NCI-H1105 (cell line): Measurements from ENCODE around the gene KDM4B.
A peak's percentile ranks its signal among the peaks of the same experiment; 100 is the strongest.
"Not testable (repeated sequence)": the region's sequence is repeated elsewhere in the genome, so short reads cannot be mapped to it uniquely, and the experiment has no call there.

Experiments
- DNase-seq: peaks from one replicate; lab custom pipeline; 2025; lab: John Stamatoyannopoulos, UW

The KDM4B gene

DNA sequence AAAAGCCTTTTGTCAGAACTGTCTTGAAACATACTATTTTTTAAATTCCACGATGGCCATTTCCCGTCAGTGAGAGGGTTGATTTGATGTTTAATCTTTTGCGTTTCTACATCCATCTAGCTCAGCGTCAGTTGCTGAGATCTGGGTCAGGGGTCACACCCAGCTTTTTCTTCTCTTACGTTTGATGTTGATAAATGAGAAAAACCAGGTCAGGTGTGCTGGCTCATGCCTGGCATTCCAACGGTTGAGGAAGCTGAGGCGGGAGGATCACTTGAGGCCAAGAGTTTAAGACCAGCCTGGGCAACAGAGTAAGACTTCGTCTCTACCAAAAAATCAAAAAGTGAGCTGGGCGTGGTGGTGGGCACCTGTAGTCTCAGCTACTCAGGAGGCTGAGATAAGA is 202.8 kb downstream of the KDM4B start:
- no peak for DNase-seq

DNA sequence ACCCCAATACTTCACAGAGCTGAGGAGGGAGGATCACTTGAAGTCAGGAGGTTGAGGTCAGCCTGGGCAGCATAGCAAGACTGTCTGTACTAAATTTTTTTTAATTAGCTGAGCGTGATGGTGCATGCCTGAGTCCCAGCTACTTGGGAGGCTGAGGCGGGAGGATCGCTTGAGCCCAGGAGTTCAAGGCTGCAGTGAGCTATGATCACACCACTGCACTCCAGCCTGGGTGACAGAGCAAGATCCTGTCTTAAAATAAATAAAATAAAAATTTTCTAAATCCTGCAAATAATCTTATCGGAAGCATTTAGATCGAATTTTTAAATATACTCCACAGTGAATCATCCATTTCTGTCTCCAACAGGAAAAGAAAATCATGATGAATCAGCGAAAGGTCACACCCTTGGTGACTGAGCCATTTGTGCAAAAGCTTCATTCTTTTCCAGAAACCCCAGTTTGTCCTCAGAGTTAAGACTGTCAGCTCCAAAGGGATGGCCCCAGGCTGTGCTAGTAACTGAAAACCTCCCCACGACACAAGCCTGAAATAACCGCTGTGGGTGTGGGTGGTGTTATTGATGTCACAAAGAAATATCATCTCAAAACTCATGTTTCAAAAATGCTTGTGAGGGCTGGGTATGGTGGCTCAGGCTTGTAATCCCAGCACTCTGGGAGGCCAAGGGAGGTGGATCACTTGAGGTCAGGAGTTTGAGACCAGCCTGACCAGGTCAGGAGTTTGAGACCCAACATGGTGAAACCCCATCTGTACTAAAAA is 204.1 kb downstream of the KDM4B start:
- DNase-seq, result no peak

DNA sequence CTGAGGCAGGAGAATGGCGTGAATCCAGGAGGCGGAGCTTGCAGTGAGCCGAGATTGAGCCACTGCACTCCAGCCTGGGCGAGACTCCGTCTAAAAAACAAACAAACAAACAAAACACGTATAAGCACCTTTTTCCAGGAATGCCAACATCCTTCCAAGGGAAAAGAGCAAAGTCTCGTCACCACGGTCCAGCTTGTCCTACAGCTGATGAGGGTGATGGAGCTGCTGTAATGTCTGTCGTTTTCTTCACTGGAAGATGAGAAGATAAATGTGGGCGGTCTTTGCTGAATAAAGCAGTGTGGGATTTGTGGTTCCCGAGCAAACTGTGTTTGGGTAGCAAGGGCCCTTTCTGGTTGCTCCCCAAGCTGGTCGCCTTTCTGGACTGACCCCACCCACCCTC is 205.1 kb downstream of the KDM4B start:
- DNase-seq, result no peak

DNA sequence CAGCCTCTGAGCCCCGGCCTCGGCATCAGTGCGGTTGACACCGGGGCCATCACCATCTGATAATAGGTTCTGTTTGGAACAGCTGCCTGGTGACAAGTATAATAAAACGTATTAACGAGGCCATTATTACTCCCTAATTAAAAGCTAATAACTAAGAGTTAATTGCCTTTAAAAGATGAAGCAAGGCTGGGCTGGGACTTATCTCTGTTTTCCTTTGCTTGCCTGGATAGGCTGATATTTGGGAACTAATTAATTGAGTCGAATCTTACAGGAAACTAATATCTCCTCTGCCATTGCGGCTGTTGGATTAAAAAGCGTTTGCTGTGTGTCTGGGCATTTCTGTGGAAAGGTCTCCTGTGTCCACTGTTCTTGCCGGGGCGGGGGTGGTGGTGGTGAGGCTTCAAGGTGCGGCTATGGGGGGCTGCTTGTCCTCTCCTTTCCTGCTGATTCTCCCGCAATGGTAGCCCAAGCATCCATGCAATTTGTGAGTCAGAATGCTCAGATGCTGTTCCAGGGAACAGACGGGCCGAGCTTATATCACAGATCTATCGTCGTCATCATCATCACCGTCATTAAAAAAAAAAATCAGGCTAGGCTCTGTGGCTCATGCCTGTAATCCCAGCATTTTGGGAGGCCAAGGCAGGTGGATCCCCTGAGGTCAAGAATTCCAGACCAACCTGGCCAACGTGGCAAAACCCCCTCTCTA is 209.0 kb downstream of the KDM4B start:
- DNase-seq, result no peak

DNA sequence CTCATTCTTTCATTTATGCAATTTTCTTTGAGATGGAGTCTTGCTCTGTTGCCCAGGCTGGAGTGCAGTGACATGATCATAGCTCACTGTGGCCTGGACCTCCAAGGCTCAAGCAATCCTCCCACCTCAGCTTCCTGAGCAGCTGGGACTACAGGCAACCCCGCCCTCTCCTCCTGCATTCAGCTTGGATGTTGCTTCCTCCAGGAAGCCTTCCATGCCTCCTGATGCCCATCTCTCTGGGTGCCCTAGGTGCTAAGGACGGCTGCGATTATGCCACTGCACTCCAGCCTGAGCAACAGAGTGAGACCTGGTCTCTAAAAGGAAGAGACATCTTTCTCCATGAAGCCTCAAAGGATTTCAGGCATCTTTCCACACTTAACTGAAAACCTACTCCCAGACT is 209.9 kb downstream of the KDM4B start:
- no peak for DNase-seq

DNA sequence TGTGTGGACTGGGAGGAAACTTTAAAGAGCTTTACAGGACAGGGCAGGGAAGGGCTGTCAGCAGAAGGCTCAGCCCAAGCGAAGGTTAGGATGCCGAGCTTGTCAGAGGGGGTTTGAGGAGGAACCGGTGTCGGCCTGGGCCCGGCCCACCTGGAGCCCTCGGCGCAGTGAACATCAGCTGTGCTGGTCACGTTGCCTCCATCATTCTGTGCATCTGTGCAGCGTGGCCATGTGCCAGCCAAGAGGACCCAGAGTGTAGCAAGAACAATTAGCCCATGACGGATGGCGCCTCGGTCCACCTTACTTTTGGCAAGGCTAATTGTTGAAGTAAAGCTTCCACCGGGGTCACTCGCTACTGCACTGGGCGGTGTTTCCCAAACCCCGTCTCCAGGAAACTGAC is 210.3 kb downstream of the KDM4B start:
- DNase-seq, result peak; percentile 22

DNA sequence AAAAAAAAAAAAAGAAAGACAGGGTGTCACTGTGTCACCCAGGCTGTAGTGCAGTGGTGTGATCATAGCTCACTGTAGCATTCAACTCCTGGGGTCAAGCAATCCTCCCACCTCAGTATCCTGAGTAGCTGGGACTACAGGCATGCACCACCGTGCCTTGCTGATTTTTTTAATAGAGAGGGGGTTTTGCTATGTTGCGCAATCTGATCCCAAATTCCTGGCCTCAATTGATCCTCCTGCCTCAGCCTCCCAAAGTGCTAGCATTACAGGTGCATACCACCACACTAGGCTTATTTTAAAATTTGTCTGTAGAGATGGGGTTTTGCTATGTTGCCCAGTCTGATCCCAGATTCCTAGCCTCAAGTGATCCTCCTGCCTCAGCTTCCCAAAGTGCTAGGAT is 212.4 kb downstream of the KDM4B start:
- DNase-seq, result no peak

DNA sequence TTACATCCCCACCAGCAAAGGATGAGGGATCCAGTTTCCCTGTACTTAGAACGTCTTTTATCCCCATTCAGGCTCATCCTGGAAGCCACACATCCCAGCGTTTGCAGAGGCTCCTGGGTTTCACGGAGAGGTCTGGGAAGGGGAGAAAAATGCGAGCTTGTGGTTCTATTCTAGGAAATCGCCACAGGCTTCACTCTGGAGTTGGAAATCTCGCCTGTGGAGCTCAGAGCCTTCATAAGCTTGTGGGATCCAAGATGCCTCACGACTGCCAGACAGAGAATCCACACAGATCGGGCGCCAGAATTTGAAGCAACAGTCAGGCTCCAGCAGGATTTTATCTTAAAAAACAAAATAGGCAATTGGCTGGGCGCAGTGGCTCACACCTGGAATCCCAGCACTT is 213.8 kb downstream of the KDM4B start:
- DNase-seq, result no peak

DNA sequence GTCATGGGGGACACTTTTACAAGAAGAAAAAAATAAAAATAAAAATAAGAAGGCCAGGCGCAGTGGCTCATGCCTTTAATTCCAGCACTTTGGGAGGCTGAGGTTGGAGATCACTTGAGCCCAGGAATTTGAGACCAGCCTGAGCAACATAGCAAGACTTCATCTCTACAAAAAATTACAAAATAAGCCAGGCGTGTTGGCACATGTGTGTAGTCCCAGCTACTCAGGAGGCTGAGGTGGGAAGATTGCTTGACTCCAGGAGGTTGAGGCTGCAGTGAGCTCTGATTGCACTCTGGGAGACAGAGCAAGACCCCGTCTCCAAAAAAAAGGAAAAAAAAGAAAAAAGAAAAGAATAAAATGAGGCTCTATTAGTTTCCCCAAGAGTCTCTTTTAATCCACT is 214.7 kb downstream of the KDM4B start:
- no peak for DNase-seq

DNA sequence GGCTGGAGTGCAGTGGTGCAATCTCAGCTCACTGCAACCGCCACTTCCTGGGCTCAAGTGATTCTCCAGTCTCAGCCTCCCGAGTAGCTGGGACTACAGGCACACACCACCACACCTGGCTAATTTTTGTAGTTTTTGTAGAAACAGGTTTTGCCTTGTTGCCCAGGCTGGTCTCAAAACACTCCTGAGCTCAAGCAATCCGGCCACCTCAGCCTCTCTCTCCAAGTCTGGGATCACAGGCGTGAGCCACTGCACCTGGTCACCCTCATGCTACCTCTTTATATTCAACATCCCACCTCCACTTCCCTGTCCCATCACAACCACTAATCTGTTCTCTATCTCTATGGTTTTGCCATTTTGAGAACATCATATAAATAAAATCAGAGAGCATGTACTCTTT is 216.0 kb downstream of the KDM4B start:
- DNase-seq, result no peak

DNA sequence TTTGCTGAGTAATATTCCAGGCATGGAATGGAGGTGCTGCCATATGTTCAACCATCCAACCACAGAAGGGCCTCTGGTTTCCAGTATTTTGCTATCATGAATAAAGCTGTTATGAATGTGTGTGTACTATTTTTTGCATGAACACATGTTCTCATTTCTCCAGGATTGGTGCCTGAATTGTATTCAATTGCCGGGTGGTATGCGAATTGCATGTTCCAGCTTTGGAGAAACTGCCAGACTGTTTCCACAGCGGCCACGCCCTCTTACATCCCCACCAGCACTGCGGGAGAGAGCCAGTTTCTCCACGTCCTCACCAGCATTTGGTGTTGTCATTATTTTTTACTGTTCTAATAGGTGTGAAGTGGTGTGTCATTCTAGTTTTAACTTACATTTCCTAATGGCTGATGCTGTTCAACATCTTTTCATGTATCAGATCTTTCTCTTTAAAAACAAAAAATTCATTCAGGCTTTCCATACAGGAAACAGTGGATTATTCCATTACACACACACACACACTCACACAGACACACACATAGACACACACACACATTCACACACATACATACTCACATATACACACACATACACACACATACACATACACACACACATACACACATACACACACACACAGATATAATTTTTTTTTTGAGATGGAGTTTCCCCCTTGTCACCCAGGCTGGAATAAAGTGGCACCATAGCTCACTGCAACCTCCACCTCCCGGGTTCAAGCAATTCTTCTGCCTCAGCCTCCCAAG is 217.6 kb downstream of the KDM4B start:
- DNase-seq, result no peak

DNA sequence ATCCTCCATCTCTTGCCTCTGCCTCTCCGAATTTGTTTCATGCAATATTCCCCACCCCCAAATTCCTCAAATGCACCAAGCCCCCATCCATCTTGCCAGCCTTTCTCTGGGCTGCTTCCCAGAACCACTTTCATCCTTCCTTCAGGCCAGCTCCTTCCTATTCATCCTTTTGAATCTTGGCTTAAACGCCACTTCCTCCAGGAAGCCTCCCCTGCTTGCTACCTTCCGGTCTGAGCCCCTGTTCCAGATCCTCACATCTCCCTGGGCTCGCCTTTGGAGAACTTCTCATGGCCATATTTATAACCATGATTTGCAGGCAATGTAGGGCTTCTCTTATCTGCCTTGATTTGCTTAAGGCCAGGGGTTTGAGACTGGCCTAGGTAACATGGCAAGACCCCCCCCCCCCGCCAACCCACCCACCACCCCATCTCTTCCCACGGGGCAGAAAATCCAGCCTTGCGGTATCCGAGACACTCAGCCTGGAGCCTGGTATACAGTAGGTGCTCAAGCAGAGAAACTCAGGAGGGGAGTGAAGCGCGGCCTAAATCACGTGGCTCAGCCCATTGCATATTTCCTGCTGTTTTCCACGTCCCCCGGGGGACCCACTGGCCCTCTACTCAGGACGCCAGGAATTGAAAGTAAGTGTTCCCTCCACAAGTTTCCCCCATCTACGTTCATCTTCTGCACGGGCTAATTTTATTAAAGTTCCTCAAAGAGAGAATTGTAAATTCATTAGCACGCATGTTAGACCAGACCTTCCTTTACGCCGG is 219.8 kb downstream of the KDM4B start:
- DNase-seq, result no peak

DNA sequence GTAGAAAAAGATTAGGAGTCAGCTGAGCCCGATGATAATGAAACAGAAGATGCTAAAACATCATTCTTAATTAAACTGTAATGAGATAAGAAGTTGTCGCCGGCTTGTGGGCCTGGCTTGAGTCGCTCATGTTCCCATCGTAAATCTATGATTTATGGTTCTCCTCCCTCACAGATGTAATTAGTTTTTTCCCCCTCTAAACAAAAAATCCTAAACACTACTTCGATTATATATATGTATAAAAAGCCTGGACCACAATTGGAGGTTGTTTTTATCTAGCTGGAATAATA is 220.3 kb downstream of the KDM4B start:
- DNase-seq, result no peak

DNA sequence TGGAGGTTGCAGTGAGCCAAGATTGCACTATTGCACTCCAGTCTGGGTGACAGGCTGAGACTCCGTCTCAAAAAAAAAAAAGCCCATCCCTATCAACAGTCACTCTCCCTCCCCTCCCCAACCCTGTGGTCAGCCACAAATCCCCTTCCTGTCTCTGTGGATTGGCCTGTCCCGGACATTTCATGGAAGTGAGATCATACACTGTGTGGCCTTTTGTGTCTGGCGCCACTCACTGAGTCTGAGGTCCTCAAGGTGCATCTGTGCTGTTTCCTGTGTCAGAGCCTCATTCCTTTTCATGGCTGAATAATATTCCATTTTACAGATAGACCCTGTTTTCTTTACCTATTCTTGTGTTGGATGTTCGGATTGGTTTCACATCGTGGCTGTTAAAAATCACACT is 222.2 kb downstream of the KDM4B start:
- DNase-seq, result no peak

DNA sequence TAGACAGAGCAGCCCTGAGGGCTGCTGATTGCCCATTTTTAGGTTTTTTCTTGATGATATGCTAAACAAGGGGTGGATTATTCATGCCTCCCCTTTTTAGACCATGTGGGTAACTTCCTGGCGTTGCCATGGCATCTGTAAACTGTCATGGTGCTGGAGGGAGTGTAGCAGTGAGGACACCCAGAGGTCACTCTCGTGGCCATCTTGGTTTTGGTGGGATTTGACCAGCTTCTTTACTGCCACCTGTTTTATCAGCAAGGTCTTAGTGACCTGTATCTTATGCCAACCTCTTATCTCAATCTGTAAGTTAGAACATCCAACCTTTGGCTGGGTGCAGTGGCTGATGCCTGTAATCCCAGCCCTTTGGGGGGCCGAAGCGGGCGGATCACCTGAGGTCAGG is 223.7 kb downstream of the KDM4B start:
- DNase-seq, result no peak

DNA sequence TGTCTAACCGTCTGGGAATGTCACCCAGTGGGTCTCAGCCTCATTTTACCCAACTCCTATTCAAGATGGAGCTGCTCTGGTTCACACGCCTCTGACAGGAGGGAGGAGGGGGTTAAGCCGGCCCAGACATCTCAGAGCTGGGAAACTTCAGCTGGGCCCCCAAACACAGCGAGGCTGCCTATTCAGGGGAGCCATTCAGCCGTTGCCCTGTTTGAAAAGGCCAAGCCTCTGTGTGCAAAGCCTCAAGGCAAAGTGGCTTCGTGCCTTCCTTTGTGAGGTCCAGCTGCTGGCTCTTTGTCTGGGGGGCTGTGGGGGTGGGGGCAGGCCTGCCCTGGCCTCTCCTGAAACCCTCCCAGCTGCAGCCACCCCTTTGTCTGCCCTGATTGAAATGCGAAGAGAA is 224.3 kb downstream of the KDM4B start:
- no peak for DNase-seq

DNA sequence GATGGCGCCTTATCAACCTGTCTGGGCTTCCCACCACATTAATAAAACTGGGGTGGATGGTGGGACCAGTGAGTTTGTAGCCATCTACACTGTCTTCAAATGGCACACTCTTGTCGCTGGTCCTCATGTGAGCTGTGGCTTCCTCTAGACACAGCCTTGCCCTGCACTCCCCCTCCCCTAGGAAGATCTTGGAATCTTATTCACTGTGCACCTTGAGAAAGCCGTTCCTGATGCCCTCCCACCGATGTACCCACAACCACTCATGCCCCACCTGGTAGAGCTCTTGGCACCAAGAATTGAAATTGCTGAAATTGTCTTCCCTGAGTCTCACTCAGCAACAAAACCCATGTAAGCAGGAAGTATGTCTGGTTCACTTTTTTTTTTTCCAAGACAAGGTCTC is 225.7 kb downstream of the KDM4B start:
- no peak for DNase-seq

DNA sequence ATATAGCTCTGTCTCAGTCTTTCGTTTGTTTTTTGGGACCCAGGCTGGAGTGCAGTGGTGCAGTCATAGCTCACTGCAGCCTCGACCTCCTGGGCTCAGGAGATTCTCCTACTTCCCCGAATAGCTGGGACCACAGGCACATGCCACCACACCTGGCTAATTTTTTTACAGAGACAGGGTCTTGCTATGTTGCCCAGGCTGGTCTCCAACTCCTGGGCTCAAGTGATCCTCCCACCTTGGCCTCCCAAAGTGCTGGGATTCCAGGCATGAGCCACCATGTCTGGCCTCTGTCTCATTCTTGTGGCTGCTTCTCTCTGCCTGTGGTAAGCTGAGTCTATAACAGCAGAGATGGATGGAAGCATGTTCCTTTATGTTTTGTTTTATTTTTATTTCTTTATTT is 226.7 kb downstream of the KDM4B start:
- not testable (repeated sequence) for DNase-seq

DNA sequence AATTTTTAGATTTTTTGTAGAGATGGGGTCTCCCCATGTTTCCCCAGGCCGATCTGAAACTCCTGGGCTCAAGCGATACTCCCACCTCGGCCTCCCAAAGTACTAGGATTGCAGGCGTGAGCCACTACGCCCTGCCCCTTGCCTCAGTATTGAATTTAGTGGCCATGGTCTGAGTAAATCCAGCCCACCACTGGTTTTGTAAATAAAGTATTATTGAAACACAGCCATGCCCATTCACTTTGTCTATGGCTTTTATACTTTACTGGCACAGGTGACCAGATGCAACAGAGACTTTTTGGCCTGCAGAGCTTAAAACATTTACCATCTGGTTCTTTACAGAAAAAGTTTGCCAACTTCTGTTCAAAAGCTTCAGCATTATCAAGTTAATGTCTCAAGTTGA is 227.9 kb downstream of the KDM4B start:
- DNase-seq, result no peak

DNA sequence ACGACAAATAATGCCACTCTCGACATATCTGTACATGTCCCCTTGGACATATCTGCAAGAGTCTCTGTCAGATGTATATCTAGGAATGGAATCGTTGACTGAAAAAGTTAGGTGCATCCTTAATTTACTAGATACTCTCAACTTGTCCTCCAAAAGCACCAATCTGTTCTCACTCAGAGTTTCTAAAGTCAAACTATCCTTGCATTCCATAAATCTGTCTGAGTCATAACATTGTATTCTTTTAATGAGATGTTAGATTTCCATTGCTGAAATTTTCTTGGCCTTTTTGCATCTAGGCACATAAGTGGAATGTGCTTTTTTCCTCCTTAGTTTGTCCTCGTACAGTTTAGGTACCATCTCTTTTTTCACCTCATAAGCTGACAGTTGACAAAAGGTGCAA is 231.9 kb downstream of the KDM4B start:
- no peak for DNase-seq

DNA sequence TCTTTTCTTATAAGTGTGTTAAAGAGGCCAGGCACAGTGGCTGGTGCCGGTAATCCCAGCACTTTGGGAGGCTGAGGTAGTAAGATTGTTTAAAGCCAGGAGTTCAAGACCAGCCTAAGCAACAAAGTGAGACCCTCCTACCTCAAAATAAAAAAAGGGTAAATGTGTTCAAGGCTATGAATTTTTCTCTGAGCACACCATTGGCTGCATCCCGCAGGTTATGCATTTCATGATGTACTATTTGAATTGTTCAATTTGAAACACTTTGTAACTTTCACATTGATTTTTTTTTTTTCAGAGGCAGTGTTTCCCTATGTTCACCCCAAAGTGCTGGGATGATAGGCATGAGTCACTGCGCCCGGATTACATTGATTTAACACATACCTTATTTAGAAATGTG is 233.6 kb downstream of the KDM4B start:
- no peak for DNase-seq
